ENCODE data around the gene HS3ST3A1. TPM values are rescaled to one million over a fixed set of nuclear protein-coding genes. Genes with fewer than 3 reads are reported as not detected.

HS3ST3A1 gene
- total RNA-seq, 2 experiments from 2014 or later: 0.22 to 1.2 TPM

- intact Hi-C loops (cut with DNase I, micrococcal nuclease): no loop called here
- Mint-ChIP-seq H3K9me3 (no peaks in the 10 kb centered on the region), H3K27ac (no peak overlapping the region), H3K27me3 (peaks cover 4% of the 10 kb centered on the region), H3K4me3 (no peak overlapping the region), H3K36me3 (ENCODE audit: low read depth) (no peaks in the 10 kb centered on the region), H3K4me1 (ENCODE audit: low read depth) (peaks cover 5% of the 10 kb centered on the region)
- H3K36me3 ChIP-seq (ENCODE audit: insufficient read depth, low read length): no peaks in the 10 kb centered on the region
- ChIA-PET CTCF (no interaction called here), POLR2A (no interaction called here)
- ATAC-seq (ENCODE audit: poor library complexity): no peak
- no peaks in the 10 kb centered on the region for H3K27me3 ChIP-seq (ENCODE audit: control insufficient read depth in 1 of 2, insufficient read depth in 2 of 2, low read length in 2 of 2)
- TF ChIP-seq, protein P1, sequence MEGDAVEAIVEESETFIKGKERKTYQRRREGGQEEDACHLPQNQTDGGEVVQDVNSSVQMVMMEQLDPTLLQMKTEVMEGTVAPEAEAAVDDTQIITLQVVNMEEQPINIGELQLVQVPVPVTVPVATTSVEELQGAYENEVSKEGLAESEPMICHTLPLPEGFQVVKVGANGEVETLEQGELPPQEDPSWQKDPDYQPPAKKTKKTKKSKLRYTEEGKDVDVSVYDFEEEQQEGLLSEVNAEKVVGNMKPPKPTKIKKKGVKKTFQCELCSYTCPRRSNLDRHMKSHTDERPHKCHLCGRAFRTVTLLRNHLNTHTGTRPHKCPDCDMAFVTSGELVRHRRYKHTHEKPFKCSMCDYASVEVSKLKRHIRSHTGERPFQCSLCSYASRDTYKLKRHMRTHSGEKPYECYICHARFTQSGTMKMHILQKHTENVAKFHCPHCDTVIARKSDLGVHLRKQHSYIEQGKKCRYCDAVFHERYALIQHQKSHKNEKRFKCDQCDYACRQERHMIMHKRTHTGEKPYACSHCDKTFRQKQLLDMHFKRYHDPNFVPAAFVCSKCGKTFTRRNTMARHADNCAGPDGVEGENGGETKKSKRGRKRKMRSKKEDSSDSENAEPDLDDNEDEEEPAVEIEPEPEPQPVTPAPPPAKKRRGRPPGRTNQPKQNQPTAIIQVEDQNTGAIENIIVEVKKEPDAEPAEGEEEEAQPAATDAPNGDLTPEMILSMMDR (IDR thresholded peaks at IDR 0.05): no peak
- H3K9me3 ChIP-seq (ENCODE audit: control insufficient read depth in 1 of 2, insufficient read depth in 1 of 2, low read length in 2 of 2): no peaks in the 10 kb centered on the region
- H3K4me1 ChIP-seq (ENCODE audit: insufficient read depth, low read length): no peaks in the 10 kb centered on the region
- no peak for DNase-seq
- no peak overlapping the region for H3K27ac ChIP-seq (ENCODE audit: low read depth in 1 of 2, low read length in 2 of 2)
- no peak overlapping the region for H3K4me3 ChIP-seq (ENCODE audit: low read length)
Observed at GRCh38 chr17:13562271-13562800, 39.4 kb downstream of the HS3ST3A1 start.

GRCh38 chr17:13561606-13562270 is 40.0 kb downstream of the HS3ST3A1 start:
- Mint-ChIP-seq H3K9me3 (no peaks in the 10 kb centered on the region), H3K4me3 (no peak overlapping the region), H3K27ac (no peak overlapping the region), H3K27me3 (peaks cover 4% of the 10 kb centered on the region), H3K36me3 (ENCODE audit: low read depth) (no peaks in the 10 kb centered on the region), H3K4me1 (ENCODE audit: low read depth) (peaks cover 4% of the 10 kb centered on the region)
- POLR2A ChIA-PET: no interaction called here
- intact Hi-C loops (cut with DNase I, micrococcal nuclease): no loop called here
- TF ChIP-seq, protein P1 (IDR thresholded peaks at IDR 0.05): no peak
- Histone ChIP-seq H3K27ac (ENCODE audit: low read depth in 1 of 2, low read length in 2 of 2) (no peak overlapping the region), H3K4me3 (ENCODE audit: low read length) (no peak overlapping the region), H3K4me1 (ENCODE audit: insufficient read depth, low read length) (no peaks in the 10 kb centered on the region), H3K9me3 (ENCODE audit: control insufficient read depth in 1 of 2, insufficient read depth in 1 of 2, low read length in 2 of 2) (no peaks in the 10 kb centered on the region), H3K36me3 (ENCODE audit: insufficient read depth, low read length) (no peaks in the 10 kb centered on the region), H3K27me3 (ENCODE audit: control insufficient read depth in 1 of 2, insufficient read depth in 2 of 2, low read length in 2 of 2) (no peaks in the 10 kb centered on the region)
- CTCF ChIA-PET: no interaction called here
- no peak for ATAC-seq (ENCODE audit: poor library complexity)
- no peak for DNase-seq

DNA sequence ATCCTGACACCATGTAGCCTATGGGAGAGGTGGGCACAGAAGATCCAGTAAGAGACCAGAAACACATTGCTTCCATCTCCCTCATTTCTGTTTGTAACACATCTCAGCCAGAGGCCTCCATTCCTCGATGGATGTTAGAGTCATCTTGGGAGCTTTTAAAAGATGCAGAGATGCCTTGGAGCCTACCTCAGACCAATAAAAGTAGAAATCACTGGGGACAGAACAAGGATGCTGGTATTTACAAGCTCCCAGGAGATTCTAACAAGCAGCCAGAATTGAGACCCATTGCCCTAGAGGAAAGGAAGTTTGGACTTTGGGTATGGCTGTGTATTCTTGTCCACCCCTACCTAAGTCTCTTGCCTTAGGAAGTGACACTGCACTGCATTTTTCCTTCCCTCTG is 40.8 kb downstream of the HS3ST3A1 start:
- ATAC-seq (ENCODE audit: poor library complexity): no peak
- no peaks in the 10 kb centered on the region for H3K36me3 ChIP-seq (ENCODE audit: insufficient read depth, low read length)
- H3K4me3 ChIP-seq (ENCODE audit: low read length): no peak overlapping the region
- TF ChIP-seq, protein P1 (IDR thresholded peaks at IDR 0.05): no peak
- ChIA-PET CTCF (interaction anchor here (0.5 kb wide), 1 partner anchor 23 kb away, joined by 3 read pairs; no protein-coding TSS in a partner anchor), POLR2A (no interaction called here)
- no peaks in the 10 kb centered on the region for H3K4me1 Mint-ChIP-seq (ENCODE audit: low read depth)
- no peaks in the 10 kb centered on the region for H3K9me3 ChIP-seq (ENCODE audit: control insufficient read depth in 1 of 2, insufficient read depth in 1 of 2, low read length in 2 of 2)
- peaks cover 4% of the 10 kb centered on the region for H3K27me3 Mint-ChIP-seq
- intact Hi-C loops (cut with DNase I, micrococcal nuclease): no loop called here
- no peaks in the 10 kb centered on the region for H3K36me3 Mint-ChIP-seq (ENCODE audit: low read depth)
- no peak overlapping the region for H3K4me3 Mint-ChIP-seq
- no peaks in the 10 kb centered on the region for H3K9me3 Mint-ChIP-seq
- DNase-seq: no peak
- no peaks in the 10 kb centered on the region for H3K4me1 ChIP-seq (ENCODE audit: insufficient read depth, low read length)
- no peak overlapping the region for H3K27ac ChIP-seq (ENCODE audit: low read depth in 1 of 2, low read length in 2 of 2)
- no peak overlapping the region for H3K27ac Mint-ChIP-seq
- H3K27me3 ChIP-seq (ENCODE audit: control insufficient read depth in 1 of 2, insufficient read depth in 2 of 2, low read length in 2 of 2): no peaks in the 10 kb centered on the region
